KMS-11 (cell line): Measurements from ENCODE around the gene MAPKAP1.

Experiments
- H2AFZ ChIP-seq: fragments of 200-600 bp; sonication (generic); 2 replicates; pipeline ENCODE4 v1.6.1; 2016; ENCODE audit warnings: antibody characterized with exemption, mixed run types, low read depth
- H3K27ac ChIP-seq: fragments of 200-600 bp; sonication (generic); 2 replicates; pipeline ENCODE4 v1.6.1; 2016; ENCODE audit warnings: mild to moderate bottlenecking, mixed run types
- H3K27me3 ChIP-seq: fragments of 200-600 bp; sonication (generic); 2 replicates; pipeline ENCODE4 v1.6.1; 2017; ENCODE audit warnings: mild to moderate bottlenecking, low read depth, mixed run types, moderate library complexity; ENCODE audit not compliant: insufficient read depth
- H3K36me3 ChIP-seq: fragments of 200-600 bp; sonication (generic); 2 replicates; pipeline ENCODE4 v1.6.1; 2017; ENCODE audit warnings: mild to moderate bottlenecking, mixed run types; ENCODE audit not compliant: insufficient read depth
- H3K4me1 ChIP-seq: fragments of 200-600 bp; sonication (generic); 2 replicates; pipeline ENCODE4 v1.6.1; 2016; ENCODE audit warnings: mild to moderate bottlenecking, low read depth, mixed run types; ENCODE audit not compliant: poor library complexity, severe bottlenecking
- H3K4me2 ChIP-seq: fragments of 200-600 bp; sonication (generic); 2 replicates; pipeline ENCODE4 v1.7.0; 2016; ENCODE audit warnings: mild to moderate bottlenecking, mixed run types
- H3K4me3 ChIP-seq: fragments of 200-600 bp; sonication (generic); IDR thresholded peaks from 2 replicates; pipeline ENCODE4 v1.6.1; 2017; ENCODE audit warnings: low read depth, low read length, mixed read lengths; ENCODE audit not compliant: insufficient read depth
- H3K79me2 ChIP-seq: fragments of 200-600 bp; sonication (generic); 2 replicates; pipeline ENCODE4 v1.6.1; 2016; ENCODE audit warnings: low read depth, mixed run types; ENCODE audit not compliant: insufficient read depth
- H3K9ac ChIP-seq: fragments of 200-600 bp; sonication (generic); 2 replicates; pipeline ENCODE4 v1.6.1; 2016; ENCODE audit warnings: mild to moderate bottlenecking, mixed run types
- H4K20me1 ChIP-seq: fragments of 200-600 bp; sonication (generic); 2 replicates; pipeline ENCODE4 v1.6.1; 2016; ENCODE audit warnings: mild to moderate bottlenecking, mixed run types; ENCODE audit not compliant: insufficient read depth
- TF ChIP-seq, protein P1 (sequence below): fragments of 200-600 bp; sonication (generic); conservative IDR thresholded peaks from 2 replicates; pipeline ENCODE4 v1.6.1; 2017; ENCODE audit warnings: low read depth, mild to moderate bottlenecking, antibody characterized with exemption, low read length, moderate library complexity, mixed read lengths

Gene MAPKAP1

GRCh38 chr9:125629446-125629845 lies 77.6 kb downstream of the MAPKAP1 start:
- H3K79me2 ChIP-seq, result peaks cover 62% of the 10 kb centered on the region

GRCh38 chr9:125626187-125626586 lies 80.8 kb downstream of the MAPKAP1 start:
- H2AFZ ChIP-seq, result no peak overlapping the region
- H3K4me3 ChIP-seq, result no peak overlapping the region
- H3K36me3 ChIP-seq, result no peaks in the 10 kb centered on the region
- no peak overlapping the region for H3K4me2 ChIP-seq
- TF ChIP-seq, protein P1, sequence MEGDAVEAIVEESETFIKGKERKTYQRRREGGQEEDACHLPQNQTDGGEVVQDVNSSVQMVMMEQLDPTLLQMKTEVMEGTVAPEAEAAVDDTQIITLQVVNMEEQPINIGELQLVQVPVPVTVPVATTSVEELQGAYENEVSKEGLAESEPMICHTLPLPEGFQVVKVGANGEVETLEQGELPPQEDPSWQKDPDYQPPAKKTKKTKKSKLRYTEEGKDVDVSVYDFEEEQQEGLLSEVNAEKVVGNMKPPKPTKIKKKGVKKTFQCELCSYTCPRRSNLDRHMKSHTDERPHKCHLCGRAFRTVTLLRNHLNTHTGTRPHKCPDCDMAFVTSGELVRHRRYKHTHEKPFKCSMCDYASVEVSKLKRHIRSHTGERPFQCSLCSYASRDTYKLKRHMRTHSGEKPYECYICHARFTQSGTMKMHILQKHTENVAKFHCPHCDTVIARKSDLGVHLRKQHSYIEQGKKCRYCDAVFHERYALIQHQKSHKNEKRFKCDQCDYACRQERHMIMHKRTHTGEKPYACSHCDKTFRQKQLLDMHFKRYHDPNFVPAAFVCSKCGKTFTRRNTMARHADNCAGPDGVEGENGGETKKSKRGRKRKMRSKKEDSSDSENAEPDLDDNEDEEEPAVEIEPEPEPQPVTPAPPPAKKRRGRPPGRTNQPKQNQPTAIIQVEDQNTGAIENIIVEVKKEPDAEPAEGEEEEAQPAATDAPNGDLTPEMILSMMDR, result no peak
- no peak overlapping the region for H3K9ac ChIP-seq
- H3K27ac ChIP-seq, result no peak overlapping the region
- H3K27me3 ChIP-seq, result no peaks in the 10 kb centered on the region
- H4K20me1 ChIP-seq, result no peaks in the 10 kb centered on the region
- H3K79me2 ChIP-seq, result peaks cover 46% of the 10 kb centered on the region
- peaks cover 43% of the 10 kb centered on the region for H3K4me1 ChIP-seq

More at GRCh38 chr9:125629446-125629845, 77.6 kb downstream of the MAPKAP1 start:
- no peak overlapping the region for H3K4me2 ChIP-seq
- peaks cover 75% of the 10 kb centered on the region for H3K4me1 ChIP-seq
- TF ChIP-seq, protein P1, result no peak
- no peak overlapping the region for H2AFZ ChIP-seq
- no peaks in the 10 kb centered on the region for H3K27me3 ChIP-seq
- no peaks in the 10 kb centered on the region for H3K36me3 ChIP-seq
- no peaks in the 10 kb centered on the region for H4K20me1 ChIP-seq
- H3K4me3 ChIP-seq, result no peak overlapping the region
- H3K9ac ChIP-seq, result no peak overlapping the region
- H3K27ac ChIP-seq, result no peak overlapping the region

- Histone ChIP-seq H3K79me2 (peaks cover 16% of the 10 kb centered on the region; the same call in 1 of the 2 replicates), H4K20me1 (no peaks in the 10 kb centered on the region), H3K27me3 (no peaks in the 10 kb centered on the region), H3K4me1 (peaks cover 6% of the 10 kb centered on the region), H2AFZ (no peak overlapping the region), H3K9ac (no peak overlapping the region), H3K4me3 (no peak overlapping the region), H3K27ac (no peak overlapping the region), H3K4me2 (no peak overlapping the region), H3K36me3 (no peaks in the 10 kb centered on the region)
- TF ChIP-seq, protein P1, result no peak
These were observed 85.8 kb downstream of the MAPKAP1 start for GRCh38 chr9:125621170-125621569.

DNA sequence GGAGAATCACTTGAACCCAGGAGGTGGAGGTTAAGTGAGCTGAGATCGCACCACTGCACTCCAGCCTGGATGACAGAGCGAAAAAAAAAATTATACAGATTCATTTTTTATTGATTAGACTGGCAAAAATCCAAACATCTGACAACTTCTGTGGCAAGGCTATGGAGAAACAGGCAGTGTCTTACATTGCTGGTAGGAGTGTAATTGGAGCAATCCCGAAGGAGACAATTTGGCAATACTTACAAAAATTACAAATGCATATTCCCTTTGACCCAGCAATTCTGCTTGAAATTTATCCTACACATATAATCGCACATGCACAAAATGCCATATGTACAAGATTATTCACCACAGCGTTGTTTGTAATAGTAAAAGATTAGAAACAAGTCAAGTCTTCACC lies 86.8 kb downstream of the MAPKAP1 start:
- Histone ChIP-seq H3K36me3 (no peaks in the 10 kb centered on the region), H3K27me3 (no peaks in the 10 kb centered on the region), H3K4me2 (no peak overlapping the region), H4K20me1 (no peaks in the 10 kb centered on the region), H3K79me2 (peaks cover 26% of the 10 kb centered on the region; the same call in 1 of the 2 replicates), H3K9ac (no peak overlapping the region), H3K27ac (no peak overlapping the region), H2AFZ (no peak overlapping the region), H3K4me1 (no peaks in the 10 kb centered on the region), H3K4me3 (no peak overlapping the region)
- TF ChIP-seq, protein P1, result no peak
